Activated CD4-positive, alpha-beta memory T cell treated with anti-CD3 and anti-CD28 coated beads, Interleukin-2, amount 10 ng/mL, durations not matched to agents 7 days and 5 days (primary cell): ENCODE measurements around the gene ZNF789. TPM values are rescaled to one million over a fixed set of nuclear protein-coding genes. Genes with fewer than 3 reads are reported as not detected.
"Not testable (repeated sequence)": the region's sequence is repeated elsewhere in the genome, so short reads cannot be mapped to it uniquely, and the experiment has no call there.

Experiments
- CTCF ChIA-PET: fragments of 350-600 bp; sonication (Branson Sonifier 250); formaldehyde crosslinking; loops from one replicate; lab custom pipeline; 2021; ENCODE audit warnings: antibody characterized with exemption, inconsistent platforms; lab: Charles Lee
- POLR2A ChIA-PET: fragments of 350-600 bp; sonication (Branson Sonifier 250); formaldehyde crosslinking; loops from one replicate; lab custom pipeline; 2021; ENCODE audit warnings: antibody characterized with exemption; lab: Charles Lee
- DNase-seq: peaks from one replicate; pipeline ENCODE4 v3.0.0-alpha.2; 2020
- H3K27ac Mint-ChIP-seq: one replicate; pipeline ENCODE4 v1.8.0; 2021; ENCODE audit warnings: mild to moderate bottlenecking, mixed read lengths
- H3K27me3 Mint-ChIP-seq: one replicate; pipeline ENCODE4 v1.8.0; 2021; ENCODE audit warnings: mixed read lengths
- H3K36me3 Mint-ChIP-seq: one replicate; pipeline ENCODE4 v1.8.0; 2021; ENCODE audit warnings: low read depth, mixed read lengths
- H3K4me1 Mint-ChIP-seq: one replicate; pipeline ENCODE4 v1.8.0; 2021; ENCODE audit warnings: mixed read lengths
- H3K4me3 Mint-ChIP-seq: one replicate; pipeline ENCODE4 v1.8.0; 2021; ENCODE audit warnings: mild to moderate bottlenecking, mixed read lengths
- H3K9me3 Mint-ChIP-seq: one replicate; pipeline ENCODE4 v1.8.0; 2021; ENCODE audit warnings: mixed read lengths
- total RNA-seq, 2 experiments: library from RNA; stranded (reverse); gene quantifications; one replicate each; pipeline ENCODE4 v1.2.3, GENCODE V29; 2021

Gene ZNF789
- total RNA-seq, 2 experiments from 2014 or later: 19.4 to 21.8 TPM

DNA sequence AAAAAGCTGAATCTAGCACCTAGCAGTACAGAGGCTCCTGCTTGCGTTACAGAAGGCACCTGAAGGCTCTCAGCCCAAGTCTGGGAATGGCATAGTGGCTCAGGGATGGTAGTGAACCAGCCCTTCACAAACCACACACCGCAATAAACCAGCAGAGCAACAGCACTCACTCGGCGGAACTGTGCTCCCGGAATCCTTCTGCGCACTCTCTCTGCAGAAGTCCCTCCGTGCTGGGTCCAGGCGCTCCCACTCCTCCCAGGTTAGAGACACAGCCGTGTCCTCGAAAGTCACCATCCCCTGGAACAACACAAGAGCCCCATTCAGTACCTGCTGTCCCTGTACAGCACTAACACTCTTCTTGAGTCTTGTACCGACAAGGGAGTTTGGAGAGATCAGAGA is 25.9 kb downstream of the ZNF789 start:
- no peaks in the 10 kb centered on the region for H3K27me3 Mint-ChIP-seq
- peak overlapping the region; percentile 92 for H3K4me3 Mint-ChIP-seq
- ChIA-PET CTCF (interaction anchor here (1.0 to 1.3 kb wide), 2 partner anchors 25 kb away, joined by 3 to 5 read pairs; no protein-coding TSS in a partner anchor), POLR2A (interaction anchor here (0.9 to 4.1 kb wide), 9 partner anchors 9 to 118 kb away, joined by 3 to 25 read pairs (median 4); partner anchors contain the start of genes FAM200A, ZNF655 and ZSCAN25)
- DNase-seq: no peak
- H3K9me3 Mint-ChIP-seq: peaks cover 16% of the 10 kb centered on the region
- H3K27ac Mint-ChIP-seq: peak overlapping the region; percentile 98
- peaks cover 26% of the 10 kb centered on the region for H3K4me1 Mint-ChIP-seq
- peaks cover 64% of the 10 kb centered on the region for H3K36me3 Mint-ChIP-seq

- Mint-ChIP-seq H3K9me3 (peaks cover 8% of the 10 kb centered on the region), H3K4me3 (peak overlapping the region; percentile 92), H3K27me3 (no peaks in the 10 kb centered on the region), H3K36me3 (peaks cover 56% of the 10 kb centered on the region), H3K27ac (peak overlapping the region; percentile 98), H3K4me1 (peaks cover 26% of the 10 kb centered on the region)
- no peak for DNase-seq
- ChIA-PET CTCF (interaction anchor here (1.0 to 1.3 kb wide), 2 partner anchors 26 to 58 kb away, joined by 4 to 5 read pairs; no protein-coding TSS in a partner anchor), POLR2A (interaction anchor here (0.7 to 4.1 kb wide), 27 partner anchors 9 to 1586 kb away, joined by 3 to 79 read pairs (median 6); partner anchors contain the start of genes ATP5MF, BUD31, CPSF4 and FAM200A)
Observed at GRCh38 chr7:99499371-99499720, 26.7 kb downstream of the ZNF789 start.

DNA sequence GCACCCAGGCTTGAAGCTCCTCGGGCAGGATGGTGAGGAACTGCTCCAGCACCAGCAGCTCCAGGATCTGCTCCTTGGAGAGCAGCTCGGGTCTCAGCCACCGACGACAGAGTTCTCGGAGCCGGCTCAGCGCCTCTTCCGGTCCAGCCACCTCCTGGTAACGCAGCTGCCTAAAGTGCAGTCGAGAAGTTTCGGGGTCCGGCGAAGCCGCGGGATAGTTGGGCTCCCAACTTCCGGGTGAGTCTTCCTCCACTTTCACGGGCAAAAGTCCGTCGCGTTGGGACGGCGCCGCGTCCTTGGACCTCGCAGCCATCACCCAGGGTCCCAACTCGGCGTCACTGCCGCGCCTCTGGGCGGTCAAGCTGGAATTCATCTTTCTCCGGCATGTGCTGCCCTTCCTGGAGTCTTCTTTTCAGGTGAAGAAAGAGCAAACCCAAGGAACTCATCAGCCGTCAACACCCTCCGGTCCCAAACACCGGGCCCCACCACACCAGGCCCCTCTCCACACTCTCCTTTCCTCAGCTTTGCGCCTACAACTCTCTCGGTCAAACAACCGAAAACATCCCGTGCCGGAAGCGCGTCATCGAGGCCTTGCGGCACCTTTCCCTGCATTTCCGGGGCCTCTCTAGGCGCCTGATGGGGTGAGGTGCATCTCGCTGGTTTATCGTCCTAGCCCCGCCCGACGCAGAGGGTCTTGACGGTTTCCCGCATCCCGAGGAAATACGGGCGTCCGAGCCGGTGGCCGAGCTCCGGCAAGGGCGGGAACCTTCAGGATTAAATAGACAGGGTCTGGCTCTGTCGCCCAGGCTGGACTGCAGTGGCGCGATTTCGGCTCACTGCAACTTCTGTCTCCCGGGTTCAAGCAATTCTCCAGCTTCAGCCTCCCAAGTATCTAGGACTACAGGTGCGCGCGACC is 27.3 kb downstream of the ZNF789 start, which contains the start of gene ZNF394:
Gene ZNF394, minus strand, starts transcription at position 561 of the 916 bp plus-strand sequence. Its CDS starts 188 bp downstream, at position 373.
- Mint-ChIP-seq H3K27ac (peak within 1 kb of the TSS; percentile 98), H3K36me3 (peaks cover 50% of the 10 kb centered on the region), H3K4me3 (peak within 1 kb of the TSS; percentile 92), H3K9me3 (peaks cover 6% of the 10 kb centered on the region), H3K27me3 (no peaks in the 10 kb centered on the region), H3K4me1 (peaks cover 26% of the 10 kb centered on the region)
- peak; percentile 92 for DNase-seq
- ChIA-PET CTCF (interaction anchor here (0.6 to 1.9 kb wide), 3 partner anchors 8 to 57 kb away, joined by 4 to 7 read pairs (median 6); no protein-coding TSS in a partner anchor), POLR2A (interaction anchor here (0.6 to 4.1 kb wide), 32 partner anchors 9 to 1585 kb away, joined by 3 to 79 read pairs (median 5); partner anchors contain the start of genes ATP5MF, BUD31, CPSF4 and FAM200A)

DNA sequence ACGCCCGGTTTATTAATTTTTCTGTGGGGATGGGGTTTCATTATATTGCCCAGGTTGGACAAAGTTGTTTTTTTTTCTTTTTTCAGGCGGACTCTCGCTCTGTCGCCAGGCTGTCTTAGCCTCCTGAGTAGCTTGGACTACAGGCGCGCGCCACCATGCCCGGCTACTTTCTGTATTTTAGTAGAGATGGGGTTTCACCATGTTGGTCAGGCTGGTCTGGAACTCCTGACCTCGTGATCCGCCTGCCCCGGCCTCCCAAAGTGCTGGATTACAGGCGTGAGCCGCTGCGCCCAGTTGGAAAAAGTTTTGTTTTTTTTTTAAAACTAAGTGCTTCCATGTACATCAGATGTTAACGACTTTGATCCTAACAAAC is 27.9 kb downstream of the ZNF789 start:
- peaks cover 44% of the 10 kb centered on the region for H3K36me3 Mint-ChIP-seq
- no peak for DNase-seq
- H3K4me3 Mint-ChIP-seq: peak overlapping the region; percentile 92
- ChIA-PET CTCF (interaction anchor here (1.9 kb wide), 1 partner anchor 29 kb away, joined by 7 read pairs; no protein-coding TSS in a partner anchor), POLR2A (interaction anchor here (0.6 to 4.1 kb wide), 24 partner anchors 11 to 1584 kb away, joined by 3 to 79 read pairs (median 6); partner anchors contain the start of genes ATP5MF, BUD31, CPSF4 and FAM200A)
- H3K4me1 Mint-ChIP-seq: peaks cover 29% of the 10 kb centered on the region
- peaks cover 6% of the 10 kb centered on the region for H3K9me3 Mint-ChIP-seq
- H3K27ac Mint-ChIP-seq: peak overlapping the region; percentile 98
- H3K27me3 Mint-ChIP-seq: no peaks in the 10 kb centered on the region

- Mint-ChIP-seq H3K36me3 (peaks cover 45% of the 10 kb centered on the region), H3K4me3 (peak overlapping the region; percentile 92), H3K27ac (peak overlapping the region; percentile 98), H3K4me1 (peaks cover 34% of the 10 kb centered on the region)
- ChIA-PET CTCF (interaction anchor here (0.6 to 1.9 kb wide), 2 partner anchors 30 to 172 kb away, joined by 3 to 7 read pairs; no protein-coding TSS in a partner anchor), POLR2A (interaction anchor here (2.0 to 4.1 kb wide), 8 partner anchors 25 to 123 kb away, joined by 10 to 79 read pairs (median 20); partner anchors contain the start of genes ATP5MF, BUD31, CPSF4 and FAM200A)
- H3K9me3 Mint-ChIP-seq, DNase-seq, H3K27me3 Mint-ChIP-seq: not testable (repeated sequence)
Observed at GRCh38 chr7:99501236-99501635, 28.5 kb downstream of the ZNF789 start.

- Mint-ChIP-seq H3K4me3 (peak overlapping the region; percentile 88), H3K27me3 (no peaks in the 10 kb centered on the region), H3K36me3 (peaks cover 29% of the 10 kb centered on the region), H3K4me1 (peaks cover 32% of the 10 kb centered on the region), H3K9me3 (no peaks in the 10 kb centered on the region), H3K27ac (peak overlapping the region; percentile 96)
- ChIA-PET CTCF (interaction anchor here (0.9 to 1.5 kb wide), 3 partner anchors 11 to 113 kb away, joined by 3 to 7 read pairs (median 4); partner anchors contain the start of genes ZNF655 and ZSCAN25), POLR2A (interaction anchor here (0.9 to 6.3 kb wide), 14 partner anchors 10 to 597 kb away, joined by 3 to 70 read pairs (median 8); partner anchors contain the start of genes AP4M1, BUD31, FAM200A and MCM7)
- no peak for DNase-seq
Observed at GRCh38 chr7:99504281-99504602, 31.6 kb downstream of the ZNF789 start.

DNA sequence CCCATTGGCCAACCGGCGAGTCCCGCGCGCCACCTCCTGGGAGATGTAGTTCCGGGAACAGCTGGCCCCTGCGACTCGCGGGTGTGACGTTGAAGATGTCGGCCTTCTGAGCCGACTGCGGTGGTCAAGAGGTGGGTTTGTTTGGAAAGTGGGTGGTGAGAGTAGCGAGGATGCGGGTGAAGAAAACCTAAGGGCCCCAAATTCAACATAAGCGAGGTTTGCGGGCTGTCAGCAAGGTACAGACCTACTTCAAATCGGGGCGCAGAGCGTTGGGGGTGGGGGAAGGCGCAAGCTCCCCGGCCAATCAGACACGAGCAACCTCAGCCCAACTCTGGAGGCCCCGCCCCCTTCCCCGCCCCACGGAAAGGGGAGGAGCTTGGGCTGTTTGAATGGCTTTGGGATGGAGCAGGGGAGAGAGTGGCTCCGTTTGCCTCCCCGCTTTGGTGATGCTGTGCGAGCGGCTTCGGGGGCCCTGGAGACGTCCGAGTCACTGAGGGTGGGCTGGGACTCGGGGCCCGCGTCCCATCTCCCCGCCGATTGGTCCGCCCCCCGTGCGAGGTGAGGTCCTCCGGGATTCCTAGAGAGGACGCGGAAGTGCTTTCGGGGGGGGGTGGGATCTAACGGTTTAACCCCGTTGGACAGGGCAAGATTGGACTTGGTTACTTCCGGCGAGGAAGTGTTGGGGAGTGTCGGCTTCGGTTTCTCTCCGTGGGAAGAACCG is 32.1 kb downstream of the ZNF789 start, which contains the start of gene ZKSCAN5:
Gene ZKSCAN5, plus strand, starts transcription at position 60 of the 721 bp plus-strand sequence. CDS start 1,383 bp downstream, outside the sequence.
- Mint-ChIP-seq H3K9me3 (no peaks in the 10 kb centered on the region), H3K4me3 (peak within 1 kb of the TSS; percentile 88), H3K27ac (peak within 1 kb of the TSS; percentile 96), H3K36me3 (peaks cover 24% of the 10 kb centered on the region), H3K27me3 (no peaks in the 10 kb centered on the region), H3K4me1 (peaks cover 33% of the 10 kb centered on the region)
- POLR2A ChIA-PET: interaction anchor here (0.8 to 6.3 kb wide), 17 partner anchors 9 to 597 kb away, joined by 3 to 70 read pairs (median 6); partner anchors contain the start of genes AP4M1, BUD31, FAM200A and MCM7
- DNase-seq: peak; percentile 97
- CTCF ChIA-PET: interaction anchor here (0.9 to 1.5 kb wide), 3 partner anchors 10 to 112 kb away, joined by 3 to 7 read pairs (median 4); partner anchors contain the start of genes ZNF655 and ZSCAN25

DNA sequence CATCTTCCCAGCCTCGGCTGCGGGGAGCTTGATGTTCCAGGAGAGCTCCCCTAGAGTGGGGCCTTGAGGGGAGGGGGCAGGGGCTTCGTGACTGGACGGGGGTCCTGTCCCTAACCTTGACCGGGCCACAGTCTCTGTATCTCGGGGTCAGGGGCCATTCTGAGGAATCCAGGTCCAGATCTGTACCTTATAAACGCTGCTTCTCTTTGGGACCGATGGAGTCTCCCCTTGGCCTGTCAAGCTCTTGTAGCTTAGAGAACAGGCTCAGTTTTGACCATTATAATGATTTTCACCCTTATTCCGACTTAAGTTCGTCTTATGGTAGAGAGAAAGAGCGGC is 32.6 kb downstream of the ZNF789 start:
- H3K36me3 Mint-ChIP-seq: peaks cover 20% of the 10 kb centered on the region
- peak overlapping the region; percentile 88 for H3K4me3 Mint-ChIP-seq
- CTCF ChIA-PET: interaction anchor here (1.0 to 1.5 kb wide), 2 partner anchors 10 to 53 kb away, joined by 4 to 7 read pairs; partner anchors contain the start of gene ZNF655
- peak overlapping the region; percentile 96 for H3K27ac Mint-ChIP-seq
- H3K27me3 Mint-ChIP-seq: no peaks in the 10 kb centered on the region
- POLR2A ChIA-PET: interaction anchor here (0.8 to 6.3 kb wide), 15 partner anchors 9 to 596 kb away, joined by 3 to 70 read pairs (median 5); partner anchors contain the start of genes AP4M1, FAM200A, MCM7 and ZNF655
- peaks cover 34% of the 10 kb centered on the region for H3K4me1 Mint-ChIP-seq
- no peaks in the 10 kb centered on the region for H3K9me3 Mint-ChIP-seq
- no peak for DNase-seq

GRCh38 chr7:99514050-99514449 is 41.4 kb downstream of the ZNF789 start:
- Mint-ChIP-seq H3K4me3 (no peak overlapping the region), H3K27ac (no peak overlapping the region), H3K36me3 (peaks cover 38% of the 10 kb centered on the region), H3K9me3 (no peaks in the 10 kb centered on the region), H3K4me1 (peaks cover 14% of the 10 kb centered on the region), H3K27me3 (no peaks in the 10 kb centered on the region)
- ChIA-PET POLR2A (interaction anchor here (0.7 to 1.8 kb wide), 4 partner anchors 9 to 50 kb away, joined by 3 to 9 read pairs (median 6); partner anchors contain the start of genes ZKSCAN5 and ZNF394), CTCF (no interaction called here)
- DNase-seq: no peak

DNA sequence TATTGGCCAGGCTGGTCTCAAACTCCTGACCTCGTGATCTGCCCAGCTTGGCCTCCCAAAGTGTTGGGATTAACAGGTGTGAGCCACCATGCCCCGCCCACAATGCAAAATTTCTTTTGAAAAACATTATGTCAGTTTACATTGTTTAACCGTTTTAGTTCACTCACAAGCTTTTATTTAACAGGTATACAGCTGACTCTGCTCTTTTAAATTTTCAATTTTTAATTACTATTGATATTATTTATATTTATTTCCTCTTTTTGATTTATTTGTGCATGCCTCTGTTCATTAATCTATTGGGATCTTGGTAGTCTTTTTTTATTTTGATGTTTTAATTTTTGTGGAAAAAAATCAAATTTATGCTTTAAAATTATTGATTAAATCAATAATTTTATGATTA is 48.7 kb downstream of the ZNF789 start:
- no peak for DNase-seq
- CTCF ChIA-PET: no interaction called here
- no peaks in the 10 kb centered on the region for H3K27me3 Mint-ChIP-seq
- no peak overlapping the region for H3K27ac Mint-ChIP-seq
- H3K4me3 Mint-ChIP-seq: no peak overlapping the region
- H3K36me3 Mint-ChIP-seq: peaks cover 61% of the 10 kb centered on the region
- POLR2A ChIA-PET: interaction anchor here (2.0 kb wide), 1 partner anchor 21 kb away, joined by 9 read pairs; the partner anchor contains the start of gene ZNF394
- H3K9me3 Mint-ChIP-seq: peaks cover 3% of the 10 kb centered on the region
- no peaks in the 10 kb centered on the region for H3K4me1 Mint-ChIP-seq

DNA sequence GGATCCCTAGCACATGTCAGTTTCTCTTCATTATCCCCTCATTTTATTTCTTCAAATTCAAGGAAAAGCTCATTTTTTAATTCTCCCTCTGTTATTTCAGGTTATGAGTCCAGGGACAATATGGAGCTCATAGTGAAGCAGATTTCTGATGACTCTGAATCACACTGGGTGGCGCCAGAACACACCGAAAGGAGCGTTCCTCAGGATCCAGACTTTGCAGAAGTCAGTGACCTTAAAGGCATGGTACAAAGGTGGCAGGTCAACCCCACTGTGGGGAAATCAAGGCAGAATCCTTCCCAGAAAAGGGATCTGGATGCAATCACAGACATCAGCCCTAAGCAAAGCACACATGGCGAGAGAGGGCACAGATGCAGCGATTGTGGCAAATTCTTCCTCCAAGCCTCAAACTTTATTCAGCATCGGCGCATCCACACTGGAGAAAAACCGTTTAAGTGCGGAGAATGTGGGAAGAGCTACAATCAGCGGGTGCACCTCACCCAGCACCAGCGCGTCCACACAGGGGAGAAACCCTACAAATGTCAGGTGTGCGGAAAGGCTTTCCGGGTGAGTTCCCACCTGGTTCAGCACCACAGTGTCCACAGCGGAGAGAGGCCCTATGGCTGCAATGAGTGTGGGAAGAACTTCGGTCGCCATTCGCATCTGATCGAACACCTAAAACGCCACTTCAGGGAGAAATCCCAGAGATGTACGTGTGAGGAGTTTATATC is 53.2 kb downstream of the ZNF789 start:
- H3K9me3 Mint-ChIP-seq: peaks cover 22% of the 10 kb centered on the region
- no peaks in the 10 kb centered on the region for H3K4me1 Mint-ChIP-seq
- H3K4me3 Mint-ChIP-seq: no peak overlapping the region
- no peak overlapping the region for H3K27ac Mint-ChIP-seq
- ChIA-PET POLR2A (no interaction called here), CTCF (interaction anchor here (1.0 kb wide), 1 partner anchor 466 kb away, joined by 3 read pairs; no protein-coding TSS in a partner anchor)
- no peaks in the 10 kb centered on the region for H3K27me3 Mint-ChIP-seq
- H3K36me3 Mint-ChIP-seq: peaks cover 81% of the 10 kb centered on the region
- DNase-seq: no peak
